ENCODE results near the gene NDFIP2. TPM values are rescaled to one million over a fixed set of nuclear protein-coding genes. Genes with fewer than 3 reads are reported as not detected.

The NDFIP2 gene
- total RNA-seq, 1 experiment from 2014 or later: 31.0 TPM

- no peaks in the 10 kb centered on the region for H3K4me1 ChIP-seq (ENCODE audit: insufficient read depth, low read length)
- no peak overlapping the region for H2AK5ac ChIP-seq (ENCODE audit: insufficient read length, low read length)
- Mint-ChIP-seq H3K27me3 (ENCODE audit: low read depth) (no peaks in the 10 kb centered on the region; the same call in 1 of the 2 replicates), H3K4me3 (no peak overlapping the region), H3K9me3 (peaks cover 0 to 3% of the 10 kb centered on the region in 2 experiments; a peak in 1 of 5 replicates), H3K27ac (no peak overlapping the region; a peak in 1 of 7 replicates), H3K36me3 (ENCODE audit: insufficient read depth in 1 of 3, low read depth in 3 of 3) (no peaks in the 10 kb centered on the region), H3K4me1 (no peaks in the 10 kb centered on the region)
- no peaks in the 10 kb centered on the region for H4K20me1 ChIP-seq (ENCODE audit: control insufficient read depth, insufficient read depth, insufficient read length)
- H3K18ac ChIP-seq (ENCODE audit: insufficient read length, low read depth, low read length): no peak overlapping the region
- DNase-seq: no peak
- no peak overlapping the region for H2AFZ ChIP-seq (ENCODE audit: low read length)
- no peak overlapping the region for H3T11ph ChIP-seq (ENCODE audit: low read length)
- no peak overlapping the region for H3K56ac ChIP-seq (ENCODE audit: insufficient read length, low read depth, low read length)
- H3K9ac ChIP-seq (ENCODE audit: extremely low read depth, insufficient read length, low read length): no peak overlapping the region
- no peak overlapping the region for H2BK120ac ChIP-seq (ENCODE audit: low read depth, low read length, poor library complexity, severe bottlenecking)
- no peak overlapping the region for H4K8ac ChIP-seq (replicated peaks; ENCODE audit: insufficient read length, low read depth, low read length)
- H3K4ac ChIP-seq (ENCODE audit: low read depth, low read length): no peak overlapping the region
- H3K27ac ChIP-seq (ENCODE audit: insufficient read length, low read depth, low read length): no peak overlapping the region
- no peaks in the 10 kb centered on the region for H3K79me1 ChIP-seq (ENCODE audit: insufficient read depth, low read depth, low read length, poor library complexity, severe bottlenecking)
- H3K23me2 ChIP-seq (ENCODE audit: insufficient read length, low read depth, low read length, poor library complexity, severe bottlenecking): no peaks in the 10 kb centered on the region
- no peak overlapping the region for H2BK20ac ChIP-seq (ENCODE audit: low read depth, low read length, poor library complexity, severe bottlenecking)
- H2BK15ac ChIP-seq (ENCODE audit: low read depth, low read length): no peak overlapping the region
- H3K23ac ChIP-seq (ENCODE audit: insufficient read length, low read depth, low read length): no peak overlapping the region
- WGBS (ENCODE audit: extremely low coverage, insufficient read length, low lambda C conversion rate): no CpG with 5 or more reads among the region's 2 CpGs
- H2BK12ac ChIP-seq (ENCODE audit: insufficient read length, low read depth, low read length): no peak overlapping the region
- no peaks in the 10 kb centered on the region for H3K27me3 ChIP-seq (ENCODE audit: insufficient read depth, low read length)
- H3K79me2 ChIP-seq (ENCODE audit: insufficient read depth, low read length): no peaks in the 10 kb centered on the region
- TF ChIP-seq CTCF (conservative IDR thresholded peaks at IDR 0.05): no peak
- no peaks in the 10 kb centered on the region for H3K9me3 ChIP-seq (ENCODE audit: control insufficient read depth, low read depth, low read length)
- no peak overlapping the region for H3K14ac ChIP-seq (ENCODE audit: insufficient read depth, low read length)
- H3K4me2 ChIP-seq (ENCODE audit: insufficient read depth, insufficient read length, low read length): no peak overlapping the region
- H2BK5ac ChIP-seq (ENCODE audit: insufficient read length, low read length): no peak overlapping the region
- no peak overlapping the region for H4K5ac ChIP-seq (ENCODE audit: insufficient read length, low read depth, low read length)
- H4K91ac ChIP-seq (ENCODE audit: insufficient read length, low read depth, low read length): no peak overlapping the region
Observed at GRCh38 chr13:79470666-79471065, 10.3 kb upstream of the NDFIP2 start.

Measured in H9 (cell line).